CD8-positive, alpha-beta memory T cell (primary cell): ENCODE measurements around the gene MRPL42. TPM values are rescaled to one million over a fixed set of nuclear protein-coding genes. Genes with fewer than 3 reads are reported as not detected.
A peak's percentile ranks its signal among the peaks of the same experiment; 100 is the strongest.

Source experiments
- CTCF ChIA-PET: fragments of 350-600 bp; sonication (Branson Sonifier 250); formaldehyde crosslinking; loops from one replicate; lab custom pipeline; 2021; ENCODE audit warnings: antibody characterized with exemption; lab: Charles Lee
- POLR2A ChIA-PET: fragments of 350-600 bp; sonication (Branson Sonifier 250); formaldehyde crosslinking; loops from one replicate; lab custom pipeline; 2021; ENCODE audit warnings: antibody characterized with exemption; lab: Charles Lee
- DNase-seq, 5 donors: peaks; one replicate each; pipeline versions ENCODE4 v3.0.0 to v3.0.0-alpha.2; 2020 to 2022; ENCODE audit warnings: mixed read lengths in 1 of 5
- H3K27ac ChIP-seq: one replicate; pipeline ENCODE4 v1.7.0; 2013; ENCODE audit warnings: low read depth, mild to moderate bottlenecking, low read length, moderate library complexity
- H3K27me3 ChIP-seq: 2 replicates; pipeline ENCODE4 v1.7.0; 2013; ENCODE audit warnings: low read length, mild to moderate bottlenecking; ENCODE audit not compliant: insufficient read depth, poor library complexity, severe bottlenecking
- H3K36me3 ChIP-seq: 2 replicates; pipeline ENCODE4 v1.7.0; 2013; ENCODE audit warnings: mild to moderate bottlenecking, low read length, moderate library complexity; ENCODE audit not compliant: insufficient read depth
- H3K4me1 ChIP-seq: 2 replicates; pipeline ENCODE4 v1.7.0; 2013; ENCODE audit warnings: mild to moderate bottlenecking, low read length, moderate library complexity; ENCODE audit not compliant: insufficient read depth
- H3K4me3 ChIP-seq: 2 replicates; pipeline ENCODE4 v1.7.0; 2013; ENCODE audit warnings: mild to moderate bottlenecking, low read length
- H3K9me3 ChIP-seq: 2 replicates; pipeline ENCODE4 v1.7.0; 2013; ENCODE audit warnings: mild to moderate bottlenecking, low read length
- H3K27ac Mint-ChIP-seq, 8 donors: one replicate each; pipeline ENCODE4 v1.8.0; 2020 to 2021; ENCODE audit warnings: mixed read lengths in 8 of 8, mild to moderate bottlenecking in 6 of 8, inconsistent platforms in 3 of 8, moderate library complexity in 3 of 8
- H3K27me3 Mint-ChIP-seq, 2 donors: one replicate each; pipeline ENCODE4 v1.8.0; 2020 to 2021; ENCODE audit warnings: mixed read lengths in 2 of 2, mild to moderate bottlenecking in 1 of 2, moderate library complexity in 1 of 2
- H3K36me3 Mint-ChIP-seq, 3 donors: one replicate each; pipeline ENCODE4 v1.8.0; 2020 to 2021; ENCODE audit warnings: mixed read lengths in 3 of 3, inconsistent platforms in 1 of 3, mild to moderate bottlenecking in 1 of 3
- H3K4me1 Mint-ChIP-seq, 3 donors: one replicate each; pipeline ENCODE4 v1.8.0; 2020 to 2021; ENCODE audit warnings: mixed read lengths in 3 of 3, inconsistent platforms in 1 of 3, mild to moderate bottlenecking in 1 of 3
- H3K4me3 Mint-ChIP-seq, 7 donors: one replicate each; pipeline ENCODE4 v1.8.0; 2020 to 2021; ENCODE audit warnings: mixed read lengths in 7 of 7, mild to moderate bottlenecking in 6 of 7, moderate library complexity in 4 of 7, inconsistent platforms in 2 of 7
- H3K9me3 Mint-ChIP-seq, 5 donors: one replicate each; pipeline ENCODE4 v1.8.0; 2020 to 2022; ENCODE audit warnings: mixed read lengths in 5 of 5, mild to moderate bottlenecking in 3 of 5, moderate library complexity in 2 of 5, inconsistent platforms in 1 of 5
- polyA plus RNA-seq: library from polyadenylated mRNA; unstranded; fragments of 300-500 nt; fragmentation: Illumina TruSeq; gene quantifications from one replicate; pipeline ENCODE4 v1.2.3, GENCODE V29; 2021
- total RNA-seq, 2 experiments: library from RNA; stranded (reverse); gene quantifications; one replicate each; pipeline ENCODE4 v1.2.3, GENCODE V29; 2021

The MRPL42 gene
- total and polyA plus RNA-seq, 3 experiments from 2014 or later = 57.1 to 87.2 (median 84.1) TPM

GRCh38 chr12:93448796-93449195 is 18.5 kb upstream of the MRPL42 start:
- no peak overlapping the region for H3K4me3 ChIP-seq
- no peak for DNase-seq
- no peaks in the 10 kb centered on the region for H3K36me3 ChIP-seq
- peaks cover 16% of the 10 kb centered on the region for H3K4me1 ChIP-seq
- H3K27me3 Mint-ChIP-seq = peaks cover 4 to 6% of the 10 kb centered on the region in 2 donors
- no peaks in the 10 kb centered on the region for H3K9me3 Mint-ChIP-seq
- no peak overlapping the region for H3K27ac Mint-ChIP-seq
- H3K27me3 ChIP-seq = no peaks in the 10 kb centered on the region
- CTCF ChIA-PET = no interaction called here
- H3K36me3 Mint-ChIP-seq = no peaks in the 10 kb centered on the region
- POLR2A ChIA-PET = no interaction called here
- no peak overlapping the region for H3K27ac ChIP-seq
- peak overlapping the region in 1 of 7 donors; percentile 59 for H3K4me3 Mint-ChIP-seq
- no peaks in the 10 kb centered on the region for H3K9me3 ChIP-seq
- H3K4me1 Mint-ChIP-seq = peaks cover 0 to 6% (median 2%) of the 10 kb centered on the region in 3 donors

GRCh38 chr12:93449277-93449676 is 18.0 kb upstream of the MRPL42 start:
- peaks cover 0 to 6% (median 2%) of the 10 kb centered on the region in 3 donors for H3K4me1 Mint-ChIP-seq
- no peak overlapping the region for H3K27ac Mint-ChIP-seq
- H3K36me3 ChIP-seq = no peaks in the 10 kb centered on the region
- H3K9me3 ChIP-seq = no peaks in the 10 kb centered on the region
- no peak for DNase-seq
- ChIA-PET POLR2A (no interaction called here), CTCF (no interaction called here)
- no peak overlapping the region for H3K27ac ChIP-seq
- peaks cover 4 to 6% of the 10 kb centered on the region in 2 donors for H3K27me3 Mint-ChIP-seq
- peaks cover 16% of the 10 kb centered on the region for H3K4me1 ChIP-seq
- no peaks in the 10 kb centered on the region for H3K36me3 Mint-ChIP-seq
- H3K27me3 ChIP-seq = no peaks in the 10 kb centered on the region
- H3K4me3 Mint-ChIP-seq = peak overlapping the region in 1 of 7 donors; percentile 59
- H3K4me3 ChIP-seq = no peak overlapping the region
- no peaks in the 10 kb centered on the region for H3K9me3 Mint-ChIP-seq

- Mint-ChIP-seq H3K27ac (no peak overlapping the region), H3K27me3 (peaks cover 6 to 13% of the 10 kb centered on the region in 2 donors), H3K36me3 (no peaks in the 10 kb centered on the region), H3K9me3 (no peaks in the 10 kb centered on the region), H3K4me1 (peaks cover 0 to 6% (median 2%) of the 10 kb centered on the region in 3 donors), H3K4me3 (no peak overlapping the region)
- CTCF ChIA-PET = no interaction called here
- H3K9me3 ChIP-seq = no peaks in the 10 kb centered on the region
- DNase-seq = no peak
- POLR2A ChIA-PET = no interaction called here
- no peaks in the 10 kb centered on the region for H3K36me3 ChIP-seq
- no peaks in the 10 kb centered on the region for H3K27me3 ChIP-seq
- no peak overlapping the region for H3K27ac ChIP-seq
- H3K4me1 ChIP-seq = peaks cover 16% of the 10 kb centered on the region
- H3K4me3 ChIP-seq = no peak overlapping the region
Measured at GRCh38 chr12:93451423-93452158, 15.7 kb upstream of the MRPL42 start.

GRCh38 chr12:93453633-93454032 is 13.7 kb upstream of the MRPL42 start:
- Histone ChIP-seq H3K27ac (no peak overlapping the region), H3K4me1 (peaks cover 4% of the 10 kb centered on the region), H3K4me3 (no peak overlapping the region), H3K27me3 (no peaks in the 10 kb centered on the region), H3K9me3 (no peaks in the 10 kb centered on the region), H3K36me3 (no peaks in the 10 kb centered on the region)
- H3K4me1 Mint-ChIP-seq = peaks cover 0 to 6% (median 0%) of the 10 kb centered on the region in 3 donors
- H3K4me3 Mint-ChIP-seq = no peak overlapping the region
- no peaks in the 10 kb centered on the region for H3K36me3 Mint-ChIP-seq
- no peaks in the 10 kb centered on the region for H3K9me3 Mint-ChIP-seq
- H3K27me3 Mint-ChIP-seq = peaks cover 6 to 13% of the 10 kb centered on the region in 2 donors
- no peak overlapping the region for H3K27ac Mint-ChIP-seq
- ChIA-PET POLR2A (no interaction called here), CTCF (no interaction called here)
- no peak for DNase-seq

GRCh38 chr12:93456077-93456476 is 11.2 kb upstream of the MRPL42 start:
- Histone ChIP-seq H3K4me1 (no peaks in the 10 kb centered on the region), H3K9me3 (no peaks in the 10 kb centered on the region), H3K27ac (no peak overlapping the region), H3K27me3 (no peaks in the 10 kb centered on the region), H3K36me3 (no peaks in the 10 kb centered on the region), H3K4me3 (no peak overlapping the region)
- Mint-ChIP-seq H3K27ac (no peak overlapping the region), H3K4me1 (no peaks in the 10 kb centered on the region), H3K4me3 (no peak overlapping the region), H3K9me3 (no peaks in the 10 kb centered on the region), H3K27me3 (peaks cover 6 to 10% of the 10 kb centered on the region in 2 donors), H3K36me3 (no peaks in the 10 kb centered on the region)
- POLR2A ChIA-PET = no interaction called here
- CTCF ChIA-PET = no interaction called here
- DNase-seq = no peak

GRCh38 chr12:93459097-93459496 is 8.2 kb upstream of the MRPL42 start:
- POLR2A ChIA-PET = no interaction called here
- Histone ChIP-seq H3K36me3 (no peaks in the 10 kb centered on the region), H3K9me3 (no peaks in the 10 kb centered on the region), H3K27ac (no peak overlapping the region), H3K4me3 (no peak overlapping the region), H3K27me3 (no peaks in the 10 kb centered on the region), H3K4me1 (no peaks in the 10 kb centered on the region)
- Mint-ChIP-seq H3K36me3 (no peaks in the 10 kb centered on the region), H3K4me1 (no peaks in the 10 kb centered on the region), H3K27ac (no peak overlapping the region), H3K4me3 (no peak overlapping the region), H3K9me3 (no peaks in the 10 kb centered on the region), H3K27me3 (peaks cover 1 to 9% of the 10 kb centered on the region in 2 donors)
- CTCF ChIA-PET = interaction anchor here (1.1 kb wide), 1 partner anchor 9 kb away, joined by 3 read pairs; no protein-coding TSS in a partner anchor
- no peak for DNase-seq

GRCh38 chr12:93460003-93460402 is 7.3 kb upstream of the MRPL42 start:
- H3K36me3 Mint-ChIP-seq = no peaks in the 10 kb centered on the region
- no peak overlapping the region for H3K27ac ChIP-seq
- H3K4me1 ChIP-seq = no peaks in the 10 kb centered on the region
- ChIA-PET CTCF (no interaction called here), POLR2A (interaction anchor here (0.7 kb wide), 1 partner anchor 15 kb away, joined by 4 read pairs; no protein-coding TSS in a partner anchor)
- DNase-seq = no peak
- no peak overlapping the region for H3K4me3 Mint-ChIP-seq
- no peaks in the 10 kb centered on the region for H3K4me1 Mint-ChIP-seq
- no peaks in the 10 kb centered on the region for H3K9me3 Mint-ChIP-seq
- H3K27me3 ChIP-seq = no peaks in the 10 kb centered on the region
- no peak overlapping the region for H3K27ac Mint-ChIP-seq
- H3K36me3 ChIP-seq = no peaks in the 10 kb centered on the region
- H3K4me3 ChIP-seq = no peak overlapping the region
- peaks cover 1 to 9% of the 10 kb centered on the region in 2 donors for H3K27me3 Mint-ChIP-seq
- no peaks in the 10 kb centered on the region for H3K9me3 ChIP-seq

- ChIA-PET POLR2A (interaction anchor here (0.7 kb wide), 1 partner anchor 14 kb away, joined by 4 read pairs; no protein-coding TSS in a partner anchor), CTCF (no interaction called here)
- no peak overlapping the region for H3K4me3 ChIP-seq
- Mint-ChIP-seq H3K4me3 (no peak overlapping the region), H3K4me1 (no peaks in the 10 kb centered on the region), H3K27me3 (peaks cover 3 to 5% of the 10 kb centered on the region in 2 donors), H3K27ac (no peak overlapping the region), H3K36me3 (no peaks in the 10 kb centered on the region), H3K9me3 (no peaks in the 10 kb centered on the region)
- H3K36me3 ChIP-seq = no peaks in the 10 kb centered on the region
- no peaks in the 10 kb centered on the region for H3K4me1 ChIP-seq
- no peak overlapping the region for H3K27ac ChIP-seq
- H3K9me3 ChIP-seq = no peaks in the 10 kb centered on the region
- H3K27me3 ChIP-seq = no peaks in the 10 kb centered on the region
- DNase-seq = no peak
Measured at GRCh38 chr12:93460902-93461301, 6.4 kb upstream of the MRPL42 start.
